A549 treated with Mapracorat at 1 μM for 4 hours (cell line): ENCODE measurements around the gene TRH. TPM values are rescaled to one million over a fixed set of nuclear protein-coding genes. Genes with fewer than 3 reads are reported as not detected.

Experiments
- total RNA-seq: library from RNA; stranded (reverse); fragments of 200-300 nt; extraction: Qiagen RNA extraction; gene quantifications from 5 replicates; pipeline ENCODE4 v1.2.3, GENCODE V29; 2022

The TRH gene
- total RNA-seq = not detected in 5 replicates

GRCh38 chr3:129974564-129974832 lies at the start of gene TRH:
Gene TRH, plus strand, starts transcription at chr3:129974720. Its CDS starts 1,097 bp downstream, at chr3:129975817.

Other genes starting within 250 kb of the TRH start
- 8.5 to 13.2 TPM (median 11.6 TPM) in 5 replicates for gene TMCC1, start 81.0 kb upstream of the TRH start, total RNA-seq
- not detected in 5 replicates for gene ALG1L2, start 107.1 kb downstream of the TRH start, total RNA-seq